GM18858 (cell line): ENCODE results near the gene GRB2.
"Not testable (repeated sequence)": the region's sequence is repeated elsewhere in the genome, so short reads cannot be mapped to it uniquely, and the experiment has no call there.

Experiments
- ATAC-seq: cut with Tn5 transposase; IDR thresholded peaks from one replicate; pipeline ENCODE4 v1.9.1; 2021; ENCODE audit not compliant: unreplicated experiment

GRB2 gene

DNA sequence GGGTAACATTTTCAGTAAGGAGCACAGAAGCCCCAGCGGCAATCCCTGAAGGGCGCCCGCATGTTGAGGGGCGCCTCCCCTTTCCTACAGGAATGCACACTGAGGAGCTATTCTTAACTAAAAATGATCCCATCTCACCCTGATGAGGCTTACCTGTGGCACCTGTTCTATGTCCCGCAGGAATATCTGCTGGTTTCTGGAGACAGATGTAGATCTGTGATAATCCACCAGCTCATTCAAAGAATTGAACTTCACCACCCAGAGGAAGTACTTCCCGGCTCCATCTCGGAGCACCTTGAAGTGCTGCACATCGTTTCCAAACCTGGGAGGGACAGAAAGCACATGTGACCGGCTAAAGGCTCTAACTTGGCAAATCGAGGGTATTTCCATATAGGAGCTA is 84.0 kb downstream of the GRB2 start:
- ATAC-seq: no peak

- no peak for ATAC-seq
Observed at GRCh38 chr17:75319904-75320691, 85.4 kb downstream of the GRB2 start.

DNA sequence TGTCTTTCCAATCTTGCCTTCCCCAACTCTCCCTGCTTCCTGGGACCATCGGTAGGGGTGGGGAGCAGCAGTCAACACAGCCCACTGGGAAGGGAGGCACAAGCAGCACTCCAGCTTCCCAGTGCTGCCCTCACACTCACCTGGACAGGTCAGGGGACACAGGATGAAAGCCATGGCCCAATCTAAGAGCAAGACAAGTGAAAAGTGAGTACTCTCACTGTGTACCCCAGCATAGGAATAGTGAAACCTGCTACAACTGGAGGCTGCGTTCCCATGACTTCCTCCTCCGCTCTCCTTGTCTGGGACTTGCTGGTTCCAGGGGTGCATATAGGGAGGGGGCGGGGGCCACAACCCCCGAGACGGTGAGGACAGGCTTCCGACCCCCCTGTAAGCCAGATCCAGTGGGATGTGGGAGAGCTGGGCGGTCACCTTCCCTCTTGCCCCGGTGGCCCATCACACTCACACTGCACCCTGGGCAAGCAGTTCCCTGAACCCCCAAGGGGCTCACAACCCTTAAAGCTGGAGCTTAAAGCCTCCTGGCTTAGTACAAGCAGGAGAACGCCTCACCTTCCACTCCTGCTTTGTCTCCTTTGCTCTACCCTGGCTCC is 86.8 kb downstream of the GRB2 start:
- ATAC-seq: no peak

DNA sequence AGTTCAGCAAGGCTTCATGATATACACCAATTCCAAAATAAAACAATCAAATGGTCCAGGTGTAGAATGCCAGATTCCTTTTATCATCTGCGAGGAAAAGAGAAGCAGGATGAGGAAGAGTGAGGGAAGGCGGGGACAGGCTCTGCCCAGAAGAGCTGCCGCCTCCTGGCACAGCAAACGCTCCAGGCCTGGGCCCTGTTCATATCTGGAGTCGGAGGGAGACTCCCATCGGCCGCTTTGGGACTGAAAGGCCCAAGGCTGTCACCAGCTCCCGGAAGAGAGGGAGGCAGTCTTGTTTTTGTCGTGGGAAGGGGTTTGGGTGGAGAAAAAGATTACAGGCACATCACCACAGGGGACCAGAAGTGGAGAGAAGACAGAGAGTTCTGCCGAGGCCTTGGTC is 87.3 kb downstream of the GRB2 start:
- no peak for ATAC-seq

GRCh38 chr17:75317671-75318070 is 87.8 kb downstream of the GRB2 start:
- no peak for ATAC-seq

DNA sequence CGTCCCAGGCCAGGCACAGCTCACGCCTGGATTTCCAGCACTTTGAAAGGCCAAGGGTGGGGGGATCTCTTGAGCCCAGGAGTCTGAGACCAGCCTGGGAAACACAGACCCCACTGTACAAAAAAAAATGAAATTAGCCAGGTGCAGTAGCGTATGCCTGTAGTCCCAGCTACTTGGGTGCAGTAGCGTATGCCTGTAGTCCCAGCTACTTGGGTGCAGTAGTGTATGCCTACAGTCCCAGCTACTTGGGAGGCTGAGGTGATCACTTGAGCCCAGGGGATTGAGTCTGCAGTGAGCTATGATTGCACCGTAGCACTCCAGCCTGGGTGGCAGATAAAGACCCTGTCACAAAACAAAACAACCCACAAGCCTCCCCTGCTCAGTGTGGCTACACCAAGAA is 89.2 kb downstream of the GRB2 start:
- ATAC-seq: no peak

DNA sequence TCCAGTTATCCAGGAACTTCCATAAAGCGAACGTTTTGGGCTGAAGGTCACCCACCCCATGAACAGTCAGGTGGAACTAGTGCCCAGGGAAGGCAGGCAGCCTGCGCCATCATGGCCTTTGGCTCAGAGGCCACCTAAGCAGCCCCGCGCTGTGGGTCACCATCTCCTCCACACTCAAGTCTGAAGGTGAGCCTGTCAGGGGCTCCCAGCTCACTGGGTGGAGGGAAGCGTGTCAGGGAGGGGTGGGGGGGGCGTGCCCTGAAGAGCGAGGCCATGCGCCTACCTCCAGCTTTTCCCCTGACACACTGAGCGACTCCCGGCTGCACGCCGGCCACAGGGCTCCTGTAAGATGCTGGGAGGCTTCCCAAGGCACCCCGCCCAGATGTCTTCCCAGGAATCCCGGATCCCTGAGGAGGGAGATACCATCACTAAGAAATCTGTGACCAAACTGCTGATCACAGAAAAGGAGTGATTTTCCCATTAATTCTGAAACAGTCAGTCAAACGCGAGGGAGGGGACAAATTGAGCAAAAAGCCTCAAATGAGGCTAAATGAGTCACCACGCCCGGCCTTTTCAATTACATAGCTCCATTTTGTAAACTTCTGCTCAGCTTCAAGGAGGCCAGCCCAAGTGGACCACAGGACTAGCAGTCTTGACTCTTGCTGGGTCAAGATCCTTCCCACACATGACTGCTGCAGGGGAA is 89.8 kb downstream of the GRB2 start:
- ATAC-seq: no peak

DNA sequence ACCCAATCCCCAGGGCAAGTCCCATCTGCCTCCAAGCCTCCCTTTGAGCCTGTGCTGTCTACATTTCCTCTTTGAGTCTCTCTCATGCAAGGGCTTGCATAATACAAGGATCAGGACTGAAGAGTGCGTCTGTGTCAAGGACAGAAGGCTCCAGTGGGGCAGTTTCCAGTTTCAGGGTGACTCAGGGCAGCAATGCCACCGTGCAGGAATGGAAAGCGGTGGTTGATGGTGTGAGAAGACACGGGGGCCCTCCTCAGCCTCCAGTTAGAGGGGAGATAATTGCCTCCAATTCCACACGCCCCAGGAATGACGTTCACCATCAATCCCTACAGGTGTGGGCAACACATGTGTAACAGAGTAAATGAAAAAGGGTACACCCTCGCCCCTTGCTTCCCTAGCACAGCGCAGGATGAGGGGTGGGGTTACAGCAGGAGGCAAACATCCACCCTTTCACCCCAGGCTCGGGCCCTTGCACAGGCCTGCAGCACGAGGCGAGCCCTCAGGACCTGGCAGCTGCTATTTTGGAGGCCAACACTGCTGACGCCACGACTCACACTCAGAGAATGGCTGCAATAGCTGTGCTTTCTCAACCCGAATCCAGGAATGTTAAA is 91.4 kb downstream of the GRB2 start:
- no peak for ATAC-seq

- ATAC-seq: no peak
Observed at GRCh38 chr17:75308732-75309629, 96.5 kb downstream of the GRB2 start.

DNA sequence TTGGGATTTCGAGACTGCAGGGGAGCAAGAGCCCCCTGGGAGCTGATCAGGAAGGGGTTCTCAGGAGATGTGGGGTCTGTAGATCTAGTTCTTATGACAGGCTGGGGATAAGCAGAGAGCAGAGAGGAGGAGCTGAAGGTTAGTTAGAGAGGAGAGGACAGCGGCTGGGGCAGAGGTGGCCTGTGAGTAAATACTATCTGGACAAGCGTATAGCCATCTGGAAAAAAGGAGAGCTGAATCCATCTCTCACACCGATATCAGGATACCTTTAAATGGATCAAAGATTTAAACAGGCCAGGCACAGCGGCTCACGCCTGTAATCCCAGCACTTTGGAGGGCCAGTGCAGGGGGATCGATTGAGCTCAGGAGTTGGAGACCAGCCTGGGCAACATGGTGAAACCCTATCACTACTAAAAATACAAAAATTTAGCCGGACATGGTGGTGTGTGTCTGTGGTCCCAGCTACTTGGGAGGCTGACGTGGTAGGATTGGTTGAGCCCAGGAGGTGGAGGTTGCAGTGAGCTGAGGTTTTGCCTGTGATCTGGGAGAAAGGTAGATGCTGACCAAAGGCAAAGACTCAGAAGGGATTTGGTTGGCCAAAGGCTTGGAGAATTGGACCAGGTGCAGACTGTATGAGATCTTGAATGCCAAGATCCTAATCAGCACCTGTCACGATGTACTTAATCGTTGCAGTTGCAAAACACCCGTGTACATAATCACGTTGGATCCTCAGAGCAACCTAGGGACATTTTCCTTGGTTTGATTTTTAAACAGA is 97.3 kb downstream of the GRB2 start:
- no peak for ATAC-seq

GRCh38 chr17:75301502-75302206 is 103.8 kb downstream of the GRB2 start:
- no peak for ATAC-seq

GRCh38 chr17:75301049-75301448 is 104.4 kb downstream of the GRB2 start:
- no peak for ATAC-seq

- no peak for ATAC-seq
Observed at GRCh38 chr17:75300280-75300679, 105.2 kb downstream of the GRB2 start.

DNA sequence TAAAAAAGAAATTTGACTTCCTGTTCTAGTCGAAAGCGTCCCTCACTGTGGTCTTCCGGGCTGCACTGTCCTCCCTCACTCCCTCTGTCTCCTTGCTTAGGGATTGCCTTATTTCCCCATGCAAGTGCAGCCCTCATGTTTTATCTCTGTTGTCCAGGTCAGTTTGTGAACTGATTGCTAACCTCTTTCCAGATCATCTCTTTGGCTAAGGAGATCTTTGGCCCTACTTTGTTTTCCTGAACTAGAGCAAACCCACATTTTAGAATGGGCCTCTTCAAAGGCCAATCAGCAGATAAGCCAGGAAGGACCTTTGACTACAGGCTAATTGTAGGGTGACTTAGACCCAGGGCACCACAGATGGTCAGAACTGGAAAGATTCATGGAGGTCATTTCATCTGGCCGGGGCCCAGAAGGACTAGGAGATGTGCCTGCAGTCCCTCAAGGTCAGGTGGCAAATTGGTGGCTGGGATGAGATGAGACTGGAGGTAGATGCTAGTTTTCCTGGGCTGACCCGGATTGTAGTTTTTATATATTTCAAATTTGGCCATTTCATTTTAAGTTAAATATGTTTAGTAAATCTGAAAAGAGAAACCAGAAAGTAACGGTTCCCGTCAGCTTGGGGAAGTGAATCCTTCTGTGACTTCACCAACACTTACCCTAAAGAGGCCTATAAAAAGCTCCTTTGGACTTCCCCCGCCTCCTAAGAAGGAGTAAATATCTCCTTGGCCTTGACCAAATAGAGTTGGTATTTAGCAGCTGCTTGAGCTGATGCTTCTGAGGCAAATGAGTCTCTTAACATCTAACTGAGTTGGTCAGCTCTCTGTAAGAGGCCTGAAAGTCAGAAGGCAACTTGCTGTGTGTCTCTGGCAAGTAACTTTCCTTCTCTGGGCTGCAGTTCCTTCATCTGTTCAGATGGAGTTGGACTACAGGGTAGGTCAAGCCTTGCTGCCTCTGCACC is 110.0 kb downstream of the GRB2 start:
- ATAC-seq: peak; percentile 44

DNA sequence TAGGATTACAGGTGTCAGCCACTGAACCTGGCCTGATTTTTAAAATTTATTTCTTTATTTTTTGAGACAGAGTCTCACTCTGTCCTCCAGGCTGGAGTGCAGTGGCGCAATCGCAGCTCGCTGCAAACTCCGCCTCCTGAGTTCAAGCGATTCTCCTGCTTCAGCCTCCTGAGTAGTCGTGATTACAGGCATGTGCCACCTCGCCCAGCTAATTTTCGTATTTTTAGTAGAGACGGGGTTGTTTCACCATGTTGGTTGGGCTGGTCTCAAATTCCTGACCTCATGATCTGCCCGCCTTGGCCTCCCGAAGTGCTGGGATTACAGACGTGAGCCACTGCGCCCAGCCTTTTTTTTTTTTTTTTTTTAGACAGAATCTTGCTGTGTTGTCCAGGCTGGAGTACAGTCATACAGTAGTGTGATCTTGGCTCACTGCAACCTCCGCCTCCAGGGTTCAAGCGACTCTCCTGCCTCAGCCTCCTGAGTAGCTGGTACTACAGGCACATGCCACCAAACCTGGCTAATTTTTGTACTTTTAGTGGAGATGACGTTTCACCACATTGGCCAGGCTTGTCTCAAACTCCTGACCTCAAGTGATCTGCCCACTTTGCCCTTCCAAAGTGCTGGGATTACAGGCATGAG is 112.5 kb downstream of the GRB2 start:
- ATAC-seq: not testable (repeated sequence)

- no peak for ATAC-seq
Observed at GRCh38 chr17:75289832-75290337, 115.6 kb downstream of the GRB2 start.

GRCh38 chr17:75289115-75289831 is 116.2 kb downstream of the GRB2 start, which contains the start of gene SLC25A19:
TSS of gene SLC25A19 (minus strand) at chr17:75289433. CDS start at chr17:75286764, 2,669 bp downstream.
- ATAC-seq: peak; percentile 80
